Mucosa of descending colon (tissue), 3 donors: ENCODE measurements around the gene PTTG1IP. TPM values are rescaled to one million over a fixed set of nuclear protein-coding genes. Genes with fewer than 3 reads are reported as not detected.

Source experiments
- ATAC-seq: fragments of 200-7000 bp; cut with Tn5 transposase; one replicate; pipeline ENCODE4 v1.9.1; 2020; ENCODE audit warnings: mild to moderate bottlenecking, moderate library complexity
- DNase-seq, 3 donors: peaks; one replicate each; pipeline ENCODE4 v3.0.0-alpha.2; 2020
- H3K36me3 ChIP-seq: fragments of 200-600 bp; one replicate; pipeline ENCODE4 v1.8.0; 2021; ENCODE audit warnings: low read depth, mild to moderate bottlenecking
- H3K4me1 ChIP-seq: fragments of 200-600 bp; one replicate; pipeline ENCODE4 v1.8.0; 2021; ENCODE audit warnings: low read depth, mild to moderate bottlenecking
- H3K4me3 ChIP-seq: fragments of 200-600 bp; one replicate; pipeline ENCODE4 v1.8.0; 2021; ENCODE audit warnings: mild to moderate bottlenecking
- H3K9me3 ChIP-seq: fragments of 200-600 bp; one replicate; pipeline ENCODE4 v1.8.0; 2021; ENCODE audit warnings: mild to moderate bottlenecking
- intact Hi-C, 2 donors: fragments of 100-400 bp; cut with DNase I in 1 of 2; cut with micrococcal nuclease in 1 of 2; formaldehyde crosslinking; loops; one replicate each; pipeline versions ENCODE4 v1.11.0 to v1.11.1; 2022; cut with DNase I, micrococcal nuclease
- total RNA-seq, 3 donors: library from RNA; stranded (reverse); fragmentation: NEBNext Ultra II Directional in 2 of 3; extraction: Animal tissue kit (Norgen Biotek cat#: 25700) in 2 of 3; gene quantifications; one replicate each; pipeline versions ENCODE4 v1.2.1 to v1.2.4, GENCODE V29; 2021 to 2023
- TF ChIP-seq, protein P1 (sequence below): fragments of 200-600 bp; IDR thresholded peaks from one replicate; pipeline ENCODE4 v1.8.0; 2022; ENCODE audit warnings: antibody characterized with exemption, mild to moderate bottlenecking
- donor health status: DM: no; HTN: no; CAD: no; lungs with moderate emphysema.
- donor health status: DM: no; HTN: no; CAD: no.
- donor health status: DM: no; HTN: yes; CAD: no.

Gene PTTG1IP
- total RNA-seq, 3 donors from 2014 or later = 202 to 391 (median 286) TPM

DNA sequence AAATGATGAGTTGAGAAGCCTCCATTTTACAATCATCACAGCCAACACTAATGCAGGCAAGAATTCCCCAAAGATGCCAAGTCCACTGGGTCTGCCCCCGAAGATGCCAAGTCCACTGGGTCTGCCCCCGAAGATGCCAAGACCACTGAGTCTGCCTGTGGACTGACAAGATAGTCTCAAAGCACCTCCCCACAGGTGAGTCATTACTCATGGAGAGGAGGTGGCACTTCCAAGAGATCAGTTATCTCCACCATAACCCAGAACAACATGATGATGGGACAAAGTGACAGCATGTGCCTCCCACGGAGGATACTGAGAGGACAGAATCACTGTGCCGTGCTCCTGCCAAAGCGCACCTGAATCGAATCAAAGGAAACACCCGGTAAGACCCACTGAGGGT, 4.8 kb downstream of the PTTG1IP start:
- TF ChIP-seq, protein P1, sequence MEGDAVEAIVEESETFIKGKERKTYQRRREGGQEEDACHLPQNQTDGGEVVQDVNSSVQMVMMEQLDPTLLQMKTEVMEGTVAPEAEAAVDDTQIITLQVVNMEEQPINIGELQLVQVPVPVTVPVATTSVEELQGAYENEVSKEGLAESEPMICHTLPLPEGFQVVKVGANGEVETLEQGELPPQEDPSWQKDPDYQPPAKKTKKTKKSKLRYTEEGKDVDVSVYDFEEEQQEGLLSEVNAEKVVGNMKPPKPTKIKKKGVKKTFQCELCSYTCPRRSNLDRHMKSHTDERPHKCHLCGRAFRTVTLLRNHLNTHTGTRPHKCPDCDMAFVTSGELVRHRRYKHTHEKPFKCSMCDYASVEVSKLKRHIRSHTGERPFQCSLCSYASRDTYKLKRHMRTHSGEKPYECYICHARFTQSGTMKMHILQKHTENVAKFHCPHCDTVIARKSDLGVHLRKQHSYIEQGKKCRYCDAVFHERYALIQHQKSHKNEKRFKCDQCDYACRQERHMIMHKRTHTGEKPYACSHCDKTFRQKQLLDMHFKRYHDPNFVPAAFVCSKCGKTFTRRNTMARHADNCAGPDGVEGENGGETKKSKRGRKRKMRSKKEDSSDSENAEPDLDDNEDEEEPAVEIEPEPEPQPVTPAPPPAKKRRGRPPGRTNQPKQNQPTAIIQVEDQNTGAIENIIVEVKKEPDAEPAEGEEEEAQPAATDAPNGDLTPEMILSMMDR = no peak
- no peaks in the 10 kb centered on the region for H3K9me3 ChIP-seq
- no peak overlapping the region for H3K4me3 ChIP-seq
- peaks cover 49% of the 10 kb centered on the region for H3K4me1 ChIP-seq
- no peaks in the 10 kb centered on the region for H3K36me3 ChIP-seq
- ATAC-seq (no peak), DNase-seq (peak in 1 of 3 donors; percentile 17)
- intact Hi-C loops = no loop called here

DNA sequence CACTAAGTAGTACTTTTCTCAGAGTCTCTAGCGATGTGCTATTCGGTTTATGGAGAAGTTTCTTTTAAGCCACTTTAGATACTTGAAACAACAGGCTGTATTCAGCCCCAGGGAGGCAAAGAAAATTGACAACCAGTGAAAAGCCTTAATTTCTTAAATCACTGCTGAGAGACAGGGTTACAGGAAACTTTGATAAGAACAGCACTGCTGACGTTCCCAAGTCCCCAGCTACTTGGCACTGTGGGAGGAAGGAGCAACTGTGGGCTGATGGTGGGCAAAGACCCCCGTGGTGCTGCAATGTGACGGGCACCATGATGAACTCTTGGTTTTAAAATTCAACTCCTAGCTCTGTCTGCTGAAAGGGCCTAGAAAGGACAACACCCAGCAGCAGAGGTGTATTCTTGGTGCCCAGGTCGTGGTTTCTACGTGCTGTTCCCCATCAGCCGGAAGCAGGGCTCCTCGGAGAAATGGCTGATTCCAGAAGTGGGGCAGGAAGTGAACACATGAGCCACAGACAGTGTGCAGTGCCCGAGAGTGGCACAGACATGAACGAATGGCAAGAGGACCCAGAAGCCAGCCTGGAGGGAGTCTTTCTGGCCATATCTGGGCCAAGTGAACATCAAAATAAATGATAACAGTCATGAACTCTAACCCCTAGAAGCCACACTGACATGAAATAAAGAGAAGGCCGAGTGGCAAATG, 5.3 kb downstream of the PTTG1IP start:
- Histone ChIP-seq H3K36me3 (no peaks in the 10 kb centered on the region), H3K4me3 (no peak overlapping the region), H3K4me1 (peaks cover 49% of the 10 kb centered on the region), H3K9me3 (no peaks in the 10 kb centered on the region)
- peak in 1 of 3 donors; percentile 24 for DNase-seq
- ATAC-seq = no peak
- intact Hi-C loops = no loop called here
- TF ChIP-seq, protein P1 = no peak

DNA sequence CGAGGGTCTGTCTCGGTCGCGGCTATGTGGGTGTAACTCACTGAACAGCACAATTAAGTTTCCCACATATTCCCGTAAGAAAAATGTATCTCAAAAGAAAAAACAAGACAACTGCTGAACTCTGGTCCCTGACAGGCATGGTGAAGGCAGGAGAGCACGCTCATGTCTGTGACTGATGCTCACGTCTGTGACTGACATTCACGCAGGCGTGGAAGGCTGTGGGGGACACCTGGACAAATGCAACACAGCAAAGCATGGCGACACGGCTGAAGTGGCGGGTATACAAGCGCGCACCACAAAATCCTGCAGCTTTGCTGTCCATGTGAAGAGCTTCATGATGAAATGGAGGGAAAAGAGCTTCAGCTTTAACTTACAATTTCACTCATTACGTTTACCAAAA, 6.0 kb downstream of the PTTG1IP start:
- TF ChIP-seq, protein P1 = no peak
- Histone ChIP-seq H3K4me1 (peaks cover 49% of the 10 kb centered on the region), H3K4me3 (no peak overlapping the region), H3K36me3 (no peaks in the 10 kb centered on the region), H3K9me3 (no peaks in the 10 kb centered on the region)
- ATAC-seq = no peak
- intact Hi-C loops = no loop called here
- DNase-seq = no peak

DNA sequence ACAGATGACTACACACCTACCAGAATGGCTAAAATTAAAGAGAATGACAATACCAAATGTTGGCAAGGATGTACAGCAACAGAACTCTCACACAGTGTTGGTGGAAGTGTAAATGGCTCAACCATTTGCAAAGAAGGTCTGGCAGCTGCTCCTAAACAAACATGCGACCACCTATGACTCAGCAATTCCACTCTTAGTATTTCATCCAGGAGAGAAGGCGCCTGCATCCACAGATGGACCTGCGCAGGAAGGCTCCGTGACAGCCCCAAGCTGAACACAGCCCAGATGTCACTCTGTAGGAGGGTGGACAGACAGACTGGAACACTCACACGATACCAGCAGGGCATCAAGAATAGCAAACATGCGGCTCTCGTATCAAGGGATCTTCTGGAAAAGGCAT, 6.7 kb downstream of the PTTG1IP start:
- no peak overlapping the region for H3K4me3 ChIP-seq
- H3K36me3 ChIP-seq = no peaks in the 10 kb centered on the region
- intact Hi-C loops = no loop called here
- no peak for ATAC-seq
- H3K4me1 ChIP-seq = peaks cover 43% of the 10 kb centered on the region
- peak in 1 of 3 donors; percentile 18 for DNase-seq
- no peaks in the 10 kb centered on the region for H3K9me3 ChIP-seq
- TF ChIP-seq, protein P1 = no peak

DNA sequence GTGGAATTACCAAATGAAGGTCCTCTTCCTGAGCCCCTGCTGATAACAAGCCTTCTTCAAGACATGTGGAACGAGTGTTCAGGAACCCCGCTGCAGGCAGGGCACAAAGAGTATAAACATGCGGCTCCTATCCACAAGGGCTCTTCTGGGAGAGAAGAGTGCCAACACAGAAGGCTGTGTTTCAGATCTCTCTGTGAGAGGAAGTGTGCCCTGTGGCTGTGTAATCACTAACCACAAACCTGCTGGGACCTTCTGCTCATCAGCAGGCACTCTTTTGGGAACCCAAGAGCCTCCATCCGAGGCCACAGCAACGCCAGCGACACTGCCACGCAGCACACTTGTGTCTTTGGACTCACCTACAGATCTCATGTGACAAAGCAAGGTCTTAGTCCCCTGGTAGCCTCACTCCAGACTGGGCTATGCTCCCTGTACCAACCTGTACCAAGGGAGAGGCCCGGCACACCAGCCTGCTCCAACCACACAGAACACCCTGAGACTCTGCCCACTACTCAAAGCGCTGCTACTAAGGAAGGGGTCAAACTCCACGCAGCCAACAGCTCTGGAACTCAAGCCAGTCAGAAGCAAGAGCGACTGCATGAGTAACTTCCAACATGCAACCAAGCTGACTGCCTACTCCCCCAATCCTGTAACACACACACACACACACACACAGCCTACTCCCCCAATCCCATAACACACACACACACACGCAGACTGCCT, 7.8 kb downstream of the PTTG1IP start:
- H3K4me1 ChIP-seq = peaks cover 32% of the 10 kb centered on the region
- ATAC-seq (peak; percentile 57), DNase-seq (peak in 1 of 3 donors; percentile 30)
- H3K9me3 ChIP-seq = no peaks in the 10 kb centered on the region
- H3K4me3 ChIP-seq = no peak overlapping the region
- intact Hi-C loops = no loop called here
- TF ChIP-seq, protein P1 = no peak
- no peaks in the 10 kb centered on the region for H3K36me3 ChIP-seq
